ENCODE measurements around the gene TDRD6. TPM values are rescaled to one million over a fixed set of nuclear protein-coding genes. Genes with fewer than 3 reads are reported as not detected.

The TDRD6 gene
- total RNA-seq, 2 experiments from 2014 or later = not detected

GRCh38 chr6:46652603-46653438 lies 34.9 kb upstream of the TDRD6 start, which contains the start of the genes CYP39A1 and SLC25A27:
TSS of gene CYP39A1 (minus strand) at chr6:46652818. CDS start at chr6:46652582, 236 bp downstream.
TSS of gene SLC25A27 (plus strand) at chr6:46652975. CDS start at chr6:46653193, 218 bp downstream.
- POLR2A ChIA-PET = no interaction called here
- DNase-seq (peak; percentile 89), ATAC-seq (peak; percentile 100)
- H3K36me3 Mint-ChIP-seq (ENCODE audit: low read depth) = no peaks in the 10 kb centered on the region
- TF ChIP-seq CTCF (IDR thresholded peaks at IDR 0.05) = no peak
- peak within 1 kb of the TSS; percentile 76 for H3K4me3 Mint-ChIP-seq
- CTCF ChIA-PET = no interaction called here
- H3K9me3 Mint-ChIP-seq = no peaks in the 10 kb centered on the region
- H3K4me1 Mint-ChIP-seq (ENCODE audit: low read depth) = peaks cover 13% of the 10 kb centered on the region
- H3K27me3 Mint-ChIP-seq = peaks cover 36% of the 10 kb centered on the region
- H3K27ac Mint-ChIP-seq = no peak within 1 kb of the TSS
- intact Hi-C loops (cut with micrococcal nuclease) = no loop called here

- no peak for TF ChIP-seq CTCF (IDR thresholded peaks at IDR 0.05)
- POLR2A ChIA-PET = no interaction called here
- CTCF ChIA-PET = no interaction called here
- intact Hi-C loops (cut with micrococcal nuclease) = no loop called here
- ATAC-seq = no peak
- Mint-ChIP-seq H3K36me3 (ENCODE audit: low read depth) (no peaks in the 10 kb centered on the region), H3K4me1 (ENCODE audit: low read depth) (peaks cover 13% of the 10 kb centered on the region), H3K9me3 (no peaks in the 10 kb centered on the region), H3K27ac (no peak overlapping the region), H3K4me3 (peak overlapping the region; percentile 76), H3K27me3 (peaks cover 36% of the 10 kb centered on the region)
- no peak for DNase-seq
Measured at GRCh38 chr6:46653439-46654195, 34.1 kb upstream of the TDRD6 start.

GRCh38 chr6:46655803-46656202 lies 31.9 kb upstream of the TDRD6 start:
- peaks cover 32% of the 10 kb centered on the region for H3K27me3 Mint-ChIP-seq
- no peaks in the 10 kb centered on the region for H3K9me3 Mint-ChIP-seq
- ChIA-PET CTCF (no interaction called here), POLR2A (no interaction called here)
- no peaks in the 10 kb centered on the region for H3K36me3 Mint-ChIP-seq (ENCODE audit: low read depth)
- DNase-seq (no peak), ATAC-seq (no peak)
- peaks cover 13% of the 10 kb centered on the region for H3K4me1 Mint-ChIP-seq (ENCODE audit: low read depth)
- intact Hi-C loops (cut with micrococcal nuclease) = no loop called here
- H3K27ac Mint-ChIP-seq = no peak overlapping the region
- no peak for TF ChIP-seq CTCF (IDR thresholded peaks at IDR 0.05)
- H3K4me3 Mint-ChIP-seq = no peak overlapping the region

GRCh38 chr6:46657642-46658041 lies 30.0 kb upstream of the TDRD6 start:
- intact Hi-C loops (cut with micrococcal nuclease) = no loop called here
- DNase-seq (no peak), ATAC-seq (no peak)
- Mint-ChIP-seq H3K9me3 (no peaks in the 10 kb centered on the region), H3K27ac (no peak overlapping the region), H3K4me1 (ENCODE audit: low read depth) (peaks cover 6% of the 10 kb centered on the region), H3K36me3 (ENCODE audit: low read depth) (no peaks in the 10 kb centered on the region), H3K27me3 (peaks cover 20% of the 10 kb centered on the region), H3K4me3 (no peak overlapping the region)
- no peak for TF ChIP-seq CTCF (IDR thresholded peaks at IDR 0.05)
- ChIA-PET POLR2A (no interaction called here), CTCF (interaction anchor here (1.5 kb wide), 1 partner anchor 567 kb away, joined by 4 read pairs; no protein-coding TSS in a partner anchor)

GRCh38 chr6:46661483-46661882 lies 26.2 kb upstream of the TDRD6 start:
- ChIA-PET CTCF (no interaction called here), POLR2A (no interaction called here)
- Mint-ChIP-seq H3K4me3 (no peak overlapping the region), H3K27me3 (peaks cover 1% of the 10 kb centered on the region), H3K36me3 (ENCODE audit: low read depth) (no peaks in the 10 kb centered on the region), H3K9me3 (no peaks in the 10 kb centered on the region), H3K4me1 (ENCODE audit: low read depth) (no peaks in the 10 kb centered on the region), H3K27ac (no peak overlapping the region)
- DNase-seq (no peak), ATAC-seq (no peak)
- TF ChIP-seq CTCF (IDR thresholded peaks at IDR 0.05) = no peak
- intact Hi-C loops (cut with micrococcal nuclease) = no loop called here
